Epithelial cell of alveolus of lung (primary cell): ENCODE measurements around the gene PLEKHA6. TPM values are rescaled to one million over a fixed set of nuclear protein-coding genes. Genes with fewer than 3 reads are reported as not detected.

Experiments used
- total RNA-seq: library from RNA; depleted of rRNA; stranded (reverse); fragments of >200 nt; gene quantifications from 2 replicates; pipeline ENCODE4 v1.2.1, GENCODE V29; 2015

The PLEKHA6 gene
- 1.3 and 3.7 TPM in 2 replicates for total RNA-seq

DNA sequence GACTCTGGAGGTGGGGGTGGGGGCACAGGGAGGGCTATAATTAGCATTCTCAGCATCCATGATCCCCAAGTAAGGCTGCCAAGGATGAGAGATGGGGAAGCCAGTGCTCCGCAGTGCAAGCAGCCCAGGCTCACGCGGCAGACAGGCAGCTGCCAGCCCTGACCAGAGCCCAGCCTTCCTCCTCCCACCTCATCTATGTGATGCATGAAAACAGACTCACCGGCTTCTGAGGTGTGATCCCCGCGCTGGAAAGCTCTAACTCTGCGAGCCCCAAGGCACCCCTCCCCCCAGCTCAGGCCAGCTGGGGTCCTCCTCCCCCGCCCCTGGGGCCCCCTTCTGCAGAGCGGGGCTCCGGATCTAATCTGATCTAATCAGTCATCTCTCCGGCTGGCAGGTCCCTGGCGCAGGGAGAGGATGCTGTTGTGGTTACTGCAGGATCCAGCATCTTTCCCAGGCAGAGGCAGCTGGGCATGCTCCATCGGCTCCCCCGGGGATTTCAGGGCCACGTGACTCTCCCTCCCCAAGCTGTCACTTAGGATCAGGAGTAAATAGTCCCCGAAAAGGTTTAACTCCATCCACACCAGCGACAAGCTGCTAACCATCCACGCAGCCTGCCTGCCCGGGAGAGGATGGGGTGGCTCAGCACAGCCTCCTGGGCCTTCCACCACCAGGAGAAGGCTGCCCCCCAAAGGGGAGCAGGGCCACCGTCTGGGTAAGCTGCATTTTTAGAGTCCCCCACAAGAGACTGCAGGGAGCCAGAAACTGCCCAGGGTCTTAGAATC is at the start of gene PLEKHA6:
Gene PLEKHA6 (minus strand): TSS at position 456 of the 782 bp plus-strand sequence. CDS start 86,202 bp downstream, outside the sequence.

GRCh38 chr1:204213668-204214662 is 145.8 kb downstream of the PLEKHA6 start, which contains the start of gene GOLT1A:
GOLT1A (minus strand) TSS chr1:204213988; CDS start chr1:204213906, 82 bp downstream.

DNA sequence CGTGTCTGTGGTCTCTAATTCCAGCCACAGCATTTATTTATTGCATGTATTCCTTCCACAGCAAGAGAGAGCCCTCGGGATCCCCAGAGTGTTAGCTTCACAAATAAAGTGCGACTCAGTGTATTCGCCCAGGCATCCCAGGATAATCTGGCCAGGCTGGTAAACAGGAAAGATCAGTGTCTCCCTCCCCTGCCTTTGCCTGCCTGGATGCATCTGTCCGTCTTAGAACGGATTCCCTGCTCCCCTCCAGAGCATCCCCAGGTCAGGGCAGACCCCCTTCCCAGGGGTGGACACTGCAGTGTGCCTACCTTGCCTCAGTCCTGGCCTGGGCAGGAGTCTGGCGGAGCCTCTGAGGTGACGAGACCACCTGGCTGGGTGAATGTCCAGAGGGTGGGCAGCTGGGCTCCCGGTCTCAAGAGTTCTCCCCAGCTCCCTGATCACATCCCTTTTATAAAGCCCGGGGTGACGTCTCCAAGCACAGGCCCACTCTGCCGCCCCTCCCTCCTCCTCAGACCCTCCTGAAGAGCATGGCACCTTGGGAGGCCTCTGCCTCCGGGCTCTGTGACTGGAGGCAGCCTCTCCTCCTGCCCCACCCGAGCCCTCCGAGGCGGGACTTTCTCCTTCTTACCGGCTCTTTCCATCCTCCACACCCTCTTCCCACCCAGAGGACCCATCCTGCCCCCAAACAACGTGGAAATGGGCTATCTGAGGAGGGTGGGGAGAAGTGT is 163.5 kb downstream of the PLEKHA6 start, which contains the start of gene KISS1:
Gene KISS1 (minus strand): TSS at position 424 of the 728 bp plus-strand sequence. CDS start 3,615 bp downstream, outside the sequence.

Other genes with a start within 250 kb of the PLEKHA6 start
- 8.7 and 12.9 TPM in 2 replicates for gene ETNK2, start 207.9 kb downstream of the PLEKHA6 start, total RNA-seq
- not detected in 2 replicates for gene REN, start 193.6 kb downstream of the PLEKHA6 start, total RNA-seq
- not detected in 2 replicates for gene KISS1, start 163.4 kb downstream of the PLEKHA6 start, total RNA-seq
- 0.26 TPM in 1 of 2 replicates, not detected in the other for gene GOLT1A, start 145.9 kb downstream of the PLEKHA6 start, total RNA-seq
- gene PPP1R15B, start 51.9 kb upstream of the PLEKHA6 start, total RNA-seq = 28.7 and 31.3 TPM in 2 replicates
- 1.2 and 2.5 TPM in 2 replicates for gene PIK3C2B, start 134.9 kb upstream of the PLEKHA6 start, total RNA-seq
- gene MDM4, start 156.5 kb upstream of the PLEKHA6 start, total RNA-seq = 7.0 and 20.3 TPM in 2 replicates